ENCODE results near the gene ALDH9A1. TPM values are rescaled to one million over a fixed set of nuclear protein-coding genes. Genes with fewer than 3 reads are reported as not detected.

The ALDH9A1 gene
- total and polyA plus RNA-seq, 2 of the 8 experiments (the other 6 are each of a cell fraction or from before 2014, with no cell fraction given) = 57.6 to 63.8 TPM

DNA sequence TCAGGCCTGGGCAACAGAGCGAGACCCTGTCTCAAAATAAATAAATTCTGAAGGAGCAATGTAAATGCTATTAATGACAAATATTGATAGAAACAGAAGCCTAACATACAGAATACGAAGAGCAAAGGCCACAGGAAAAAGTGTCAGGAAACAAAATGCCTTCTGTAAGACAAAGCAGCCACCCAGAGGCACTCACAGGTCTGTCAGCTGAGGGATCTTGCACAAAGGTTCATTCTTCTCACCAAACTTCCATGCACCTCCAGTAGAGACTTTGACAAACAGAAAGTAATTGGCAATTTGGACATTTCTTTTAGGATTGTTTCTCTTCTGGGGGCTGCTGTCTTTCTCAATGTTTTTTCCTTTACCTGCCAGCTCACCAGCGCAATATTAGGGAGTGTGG is 1.2 kb upstream of the ALDH9A1 start:
- no peak overlapping the region for H3K27ac ChIP-seq (ENCODE audit: low read depth, low read length)
- H3K27me3 ChIP-seq (replicated peaks in 1 of 4; ENCODE audit: control insufficient read depth in 3 of 4, extremely low read depth in 1 of 4, insufficient read depth in 3 of 4, low read length in 3 of 4) = no peaks in the 10 kb centered on the region
- no peak overlapping the region for H3K23ac ChIP-seq (ENCODE audit: insufficient read length)
- POLR2A ChIA-PET (ENCODE audit: partially characterized antibody) = interaction anchor here (2.7 kb wide), 1 partner anchor 69 kb away, joined by 12 read pairs; the partner anchor contains the start of gene TMCO1
- H3K14ac ChIP-seq (ENCODE audit: insufficient read length) = no peak overlapping the region
- 92% methylated on average over 3 of the region's 3 CpGs; no CpG with 5 or more reads in 1 of the 2 experiments for WGBS, 2 experiments (ENCODE audit: extremely low coverage in 1 of 2, insufficient coverage in 1 of 2, insufficient read length in 1 of 2, insufficient replicate concordance in 2 of 2, low coverage in 1 of 2, low lambda C conversion rate in 2 of 2, missing lambda C conversion rate in 1 of 2)
- no peak overlapping the region for H2BK5ac ChIP-seq (ENCODE audit: low read depth, low read length)
- no peak overlapping the region for H3K9ac ChIP-seq (replicated peaks in 1 of 4; ENCODE audit: extremely low read depth in 1 of 4, low read depth in 3 of 4, low read length in 3 of 4)
- H3K79me1 ChIP-seq (ENCODE audit: low read depth, low read length) = no peaks in the 10 kb centered on the region; the same call in 1 of the 2 replicates
- FAIRE-seq = no peak
- no peak overlapping the region for H2BK20ac ChIP-seq (ENCODE audit: low read length)
- H2BK12ac ChIP-seq (ENCODE audit: low read depth, low read length) = no peak overlapping the region
- no peak overlapping the region for H2BK120ac ChIP-seq (replicated peaks; ENCODE audit: low read depth, low read length)
- H4K91ac ChIP-seq (replicated peaks; ENCODE audit: insufficient read length, low read length) = no peak overlapping the region
- CTCF ChIA-PET (ENCODE audit: partially characterized antibody) = interaction anchor here (0.6 kb wide), 2 partner anchors 233 to 1058 kb away, joined by 3 read pairs; no protein-coding TSS in a partner anchor
- H3K4me1 ChIP-seq (replicated peaks in 1 of 4; ENCODE audit: control insufficient read depth in 3 of 4, insufficient read depth in 4 of 4, low read length in 3 of 4) = peaks cover 0 to 3% (median 0%) of the 10 kb centered on the region in 4 experiments; a peak in 1 of 7 replicates
- H3K4ac ChIP-seq (replicated peaks; ENCODE audit: insufficient read length, low read depth, low read length) = no peak overlapping the region
- H4K5ac ChIP-seq (ENCODE audit: insufficient read length, low read depth, low read length) = no peak overlapping the region
- no peak overlapping the region for H2BK15ac ChIP-seq (ENCODE audit: low read length)
- peaks cover 0 to 2% of the 10 kb centered on the region in 2 experiments for H4K20me1 ChIP-seq (replicated peaks in 1 of 2; ENCODE audit: control insufficient read depth in 1 of 2, insufficient read depth in 2 of 2, low read length in 2 of 2)
- H2AFZ ChIP-seq (ENCODE audit: low read length) = no peak overlapping the region
- H3K4me2 ChIP-seq (ENCODE audit: insufficient read depth in 1 of 2, low read depth in 2 of 2, low read length in 2 of 2) = no peak overlapping the region; a peak in 1 of 4 replicates
- H3K4me3 ChIP-seq (ENCODE audit: extremely low read depth in 1 of 4, insufficient read depth in 2 of 4, low read depth in 3 of 4, low read length in 4 of 4) = no peak overlapping the region
- no peak for DNase-seq (ENCODE audit: low read depth in 1 of 2, low spot score in 2 of 2)
- no peak overlapping the region; the same call in 1 of the 2 replicates for H4K8ac ChIP-seq (ENCODE audit: extremely low read depth, insufficient read depth, low read length)
- no peaks in the 10 kb centered on the region for H3K9me3 ChIP-seq (ENCODE audit: insufficient read depth in 2 of 2, low read depth in 1 of 2, low read length in 1 of 2)
- H3K56ac ChIP-seq (replicated peaks; ENCODE audit: insufficient read length, low read depth, low read length) = no peak overlapping the region
- no peak overlapping the region for H2AK5ac ChIP-seq (ENCODE audit: low read depth, low read length)
- H3K36me3 ChIP-seq (ENCODE audit: control insufficient read depth in 2 of 4, insufficient read depth in 4 of 4, low read length in 3 of 4) = no peaks in the 10 kb centered on the region
- H3K79me2 ChIP-seq (ENCODE audit: control insufficient read depth in 1 of 2, insufficient read depth in 2 of 2, low read length in 2 of 2) = peaks cover 0 to 26% of the 10 kb centered on the region in 2 experiments; a peak in 2 of 4 replicates
- H3K23me2 ChIP-seq (ENCODE audit: low read depth, low read length) = peaks cover 3% of the 10 kb centered on the region
- H3K18ac ChIP-seq (ENCODE audit: extremely low read depth, low read length) = no peak overlapping the region
- TF ChIP-seq RAD21 (IDR thresholded peaks at IDR 0.05 in 1 of 2, conservative IDR thresholded peaks at IDR 0.05 in 1 of 2; ENCODE audit: low read depth in 2 of 2, low read length in 2 of 2) (no peak), SUZ12 (IDR thresholded peaks at IDR 0.05; ENCODE audit: low read length) (no peak), TAF7 (optimal IDR thresholded peaks at IDR 0.05; ENCODE audit: borderline replicate concordance, low read depth, low read length) (no peak), CTBP2 (IDR thresholded peaks at IDR 0.05; ENCODE audit: borderline replicate concordance, insufficient read depth, insufficient read length, low read length) (no peak), CEBPB (IDR thresholded peaks at IDR 0.05; ENCODE audit: low read depth, low read length) (no peak), SIN3A (conservative IDR thresholded peaks at IDR 0.05 in 1 of 2, IDR thresholded peaks at IDR 0.05 in 1 of 2; ENCODE audit: low read depth in 1 of 2, low read length in 2 of 2) (no peak)
- TF ChIP-seq, protein P1, sequence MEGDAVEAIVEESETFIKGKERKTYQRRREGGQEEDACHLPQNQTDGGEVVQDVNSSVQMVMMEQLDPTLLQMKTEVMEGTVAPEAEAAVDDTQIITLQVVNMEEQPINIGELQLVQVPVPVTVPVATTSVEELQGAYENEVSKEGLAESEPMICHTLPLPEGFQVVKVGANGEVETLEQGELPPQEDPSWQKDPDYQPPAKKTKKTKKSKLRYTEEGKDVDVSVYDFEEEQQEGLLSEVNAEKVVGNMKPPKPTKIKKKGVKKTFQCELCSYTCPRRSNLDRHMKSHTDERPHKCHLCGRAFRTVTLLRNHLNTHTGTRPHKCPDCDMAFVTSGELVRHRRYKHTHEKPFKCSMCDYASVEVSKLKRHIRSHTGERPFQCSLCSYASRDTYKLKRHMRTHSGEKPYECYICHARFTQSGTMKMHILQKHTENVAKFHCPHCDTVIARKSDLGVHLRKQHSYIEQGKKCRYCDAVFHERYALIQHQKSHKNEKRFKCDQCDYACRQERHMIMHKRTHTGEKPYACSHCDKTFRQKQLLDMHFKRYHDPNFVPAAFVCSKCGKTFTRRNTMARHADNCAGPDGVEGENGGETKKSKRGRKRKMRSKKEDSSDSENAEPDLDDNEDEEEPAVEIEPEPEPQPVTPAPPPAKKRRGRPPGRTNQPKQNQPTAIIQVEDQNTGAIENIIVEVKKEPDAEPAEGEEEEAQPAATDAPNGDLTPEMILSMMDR (IDR thresholded peaks at IDR 0.05; ENCODE audit: control extremely low read depth in 1 of 3, insufficient read depth in 1 of 3, low read depth in 1 of 3, low read length in 3 of 3) = no peak
- TF ChIP-seq, protein P2, sequence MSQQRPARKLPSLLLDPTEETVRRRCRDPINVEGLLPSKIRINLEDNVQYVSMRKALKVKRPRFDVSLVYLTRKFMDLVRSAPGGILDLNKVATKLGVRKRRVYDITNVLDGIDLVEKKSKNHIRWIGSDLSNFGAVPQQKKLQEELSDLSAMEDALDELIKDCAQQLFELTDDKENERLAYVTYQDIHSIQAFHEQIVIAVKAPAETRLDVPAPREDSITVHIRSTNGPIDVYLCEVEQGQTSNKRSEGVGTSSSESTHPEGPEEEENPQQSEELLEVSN (IDR thresholded peaks at IDR 0.05) = no peak

Data from H1 (cell line).